Left lobe of liver (tissue), 1 donor: ENCODE measurements around the gene AAR2. TPM values are rescaled to one million over a fixed set of nuclear protein-coding genes. Genes with fewer than 3 reads are reported as not detected.

Source experiments
- total RNA-seq: library from RNA; stranded (reverse); gene quantifications from one replicate; pipeline ENCODE4 v1.2.1, GENCODE V29; 2021
- donor health status: DM: no; HTN: yes; CAD: no.

The AAR2 gene
- total RNA-seq, 1 donor from 2014 or later, result 10.6 TPM

Other genes with a start within 250 kb of the AAR2 start
- 5.0 TPM for gene EPB41L1, start 81.7 kb upstream of the AAR2 start, total RNA-seq
- gene DLGAP4, start 69.9 kb downstream of the AAR2 start, total RNA-seq, result 20.0 TPM